Activated T-cell treated with anti-CD3 and anti-CD28 coated beads, Interleukin-2, amount 50 U/mL, for 48 hours (primary cell): ENCODE measurements around the gene PDE4D.

Experiments used
- DNase-seq, 2 experiments: peaks; one replicate each; pipeline ENCODE4 v3.0.0-alpha.2; 2020

Gene PDE4D

GRCh38 chr5:59838067-59838466, 55.5 kb downstream of the PDE4D start:
- DNase-seq, result no peak

- DNase-seq, result no peak
Observed at GRCh38 chr5:59837071-59837470, 56.5 kb downstream of the PDE4D start.

GRCh38 chr5:59835800-59836199, 57.7 kb downstream of the PDE4D start:
- DNase-seq, result no peak

GRCh38 chr5:59833448-59833847, 60.1 kb downstream of the PDE4D start:
- DNase-seq, result no peak

GRCh38 chr5:59832577-59833301, 60.8 kb downstream of the PDE4D start:
- no peak for DNase-seq

GRCh38 chr5:59831326-59832010, 62.1 kb downstream of the PDE4D start:
- DNase-seq, result no peak

- DNase-seq, result no peak
Observed at GRCh38 chr5:59830536-59831200, 62.9 kb downstream of the PDE4D start.

- DNase-seq, result no peak
Observed at GRCh38 chr5:59829922-59830321, 63.6 kb downstream of the PDE4D start.

- DNase-seq, result no peak
Observed at GRCh38 chr5:59829386-59829785, 64.1 kb downstream of the PDE4D start.

GRCh38 chr5:59828623-59829022, 64.9 kb downstream of the PDE4D start:
- no peak for DNase-seq

- DNase-seq, result no peak
Observed at GRCh38 chr5:59826996-59827395, 66.5 kb downstream of the PDE4D start.

GRCh38 chr5:59823420-59823819, 70.1 kb downstream of the PDE4D start:
- DNase-seq, result no peak

- DNase-seq, result no peak
Observed at GRCh38 chr5:59819806-59820205, 73.7 kb downstream of the PDE4D start.

GRCh38 chr5:59817536-59817935, 76.0 kb downstream of the PDE4D start:
- no peak for DNase-seq

GRCh38 chr5:59816654-59817300, 76.7 kb downstream of the PDE4D start:
- DNase-seq, result no peak

GRCh38 chr5:59814537-59814872, 79.0 kb downstream of the PDE4D start:
- DNase-seq, result no peak

- no peak for DNase-seq
Observed at GRCh38 chr5:59813761-59814536, 79.6 kb downstream of the PDE4D start.

GRCh38 chr5:59810041-59810440, 83.5 kb downstream of the PDE4D start:
- DNase-seq, result peak; percentile 71 to 73

- no peak for DNase-seq
Observed at GRCh38 chr5:59807806-59808205, 85.7 kb downstream of the PDE4D start.

- DNase-seq, result no peak
Observed at GRCh38 chr5:59800347-59800893, 93.1 kb downstream of the PDE4D start.

- no peak for DNase-seq
Observed at GRCh38 chr5:59799668-59800346, 93.7 kb downstream of the PDE4D start.
